Mammary epithelial cell (primary cell): Measurements from ENCODE around the gene BEGAIN.

Experiments
- EZH2 ChIP-seq: IDR thresholded peaks from 2 replicates; pipeline ENCODE4 v1.6.1; 2012; ENCODE audit warnings: low read length, inconsistent platforms, borderline replicate concordance
- TF ChIP-seq, protein P1 (sequence below), 2 donors: IDR thresholded peaks in 1 of 2; conservative IDR thresholded peaks in 1 of 2; 2 replicates each; pipeline ENCODE4 v1.5.1; 2011 to 2012; ENCODE audit warnings: inconsistent platforms in 2 of 2, low read length in 2 of 2, mild to moderate bottlenecking in 2 of 2, control low read depth in 1 of 2, low read depth in 1 of 2; ENCODE audit not compliant: insufficient read depth in 1 of 2; ENCODE audit errors: extremely low read depth in 1 of 2

DNA sequence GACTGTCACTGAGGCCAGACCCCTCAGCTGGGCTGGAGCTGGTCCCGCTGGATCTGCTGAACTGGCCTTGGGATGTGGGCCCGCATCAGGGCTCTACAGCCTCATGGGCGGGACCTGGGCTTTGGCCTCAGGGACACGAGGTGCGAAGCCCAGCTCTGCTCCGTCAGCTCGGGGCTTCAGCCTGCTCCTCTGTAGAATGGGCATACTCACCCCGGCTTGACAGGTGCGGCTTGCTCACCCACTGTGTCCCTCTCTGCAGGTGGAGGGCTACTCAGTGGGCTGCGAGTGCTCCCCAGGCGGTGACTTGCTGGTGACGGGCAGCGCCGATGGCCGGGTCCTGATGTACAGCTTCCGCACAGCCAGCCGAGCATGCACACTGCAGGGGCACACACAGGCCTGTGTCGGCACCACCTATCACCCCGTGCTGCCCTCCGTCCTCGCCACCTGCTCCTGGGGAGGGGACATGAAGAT is 57.6 kb downstream of the BEGAIN start:
- TF ChIP-seq, protein P1, sequence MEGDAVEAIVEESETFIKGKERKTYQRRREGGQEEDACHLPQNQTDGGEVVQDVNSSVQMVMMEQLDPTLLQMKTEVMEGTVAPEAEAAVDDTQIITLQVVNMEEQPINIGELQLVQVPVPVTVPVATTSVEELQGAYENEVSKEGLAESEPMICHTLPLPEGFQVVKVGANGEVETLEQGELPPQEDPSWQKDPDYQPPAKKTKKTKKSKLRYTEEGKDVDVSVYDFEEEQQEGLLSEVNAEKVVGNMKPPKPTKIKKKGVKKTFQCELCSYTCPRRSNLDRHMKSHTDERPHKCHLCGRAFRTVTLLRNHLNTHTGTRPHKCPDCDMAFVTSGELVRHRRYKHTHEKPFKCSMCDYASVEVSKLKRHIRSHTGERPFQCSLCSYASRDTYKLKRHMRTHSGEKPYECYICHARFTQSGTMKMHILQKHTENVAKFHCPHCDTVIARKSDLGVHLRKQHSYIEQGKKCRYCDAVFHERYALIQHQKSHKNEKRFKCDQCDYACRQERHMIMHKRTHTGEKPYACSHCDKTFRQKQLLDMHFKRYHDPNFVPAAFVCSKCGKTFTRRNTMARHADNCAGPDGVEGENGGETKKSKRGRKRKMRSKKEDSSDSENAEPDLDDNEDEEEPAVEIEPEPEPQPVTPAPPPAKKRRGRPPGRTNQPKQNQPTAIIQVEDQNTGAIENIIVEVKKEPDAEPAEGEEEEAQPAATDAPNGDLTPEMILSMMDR (conservative IDR thresholded peaks at IDR 0.05 in 1 of 2, IDR thresholded peaks at IDR 0.05 in 1 of 2; ENCODE audit: extremely low read depth in 1 of 2, insufficient read depth in 1 of 2, low read depth in 1 of 2, low read length in 2 of 2) = no peak
- no peak for TF ChIP-seq EZH2
